ENCODE data around the gene GPA33.

DNA sequence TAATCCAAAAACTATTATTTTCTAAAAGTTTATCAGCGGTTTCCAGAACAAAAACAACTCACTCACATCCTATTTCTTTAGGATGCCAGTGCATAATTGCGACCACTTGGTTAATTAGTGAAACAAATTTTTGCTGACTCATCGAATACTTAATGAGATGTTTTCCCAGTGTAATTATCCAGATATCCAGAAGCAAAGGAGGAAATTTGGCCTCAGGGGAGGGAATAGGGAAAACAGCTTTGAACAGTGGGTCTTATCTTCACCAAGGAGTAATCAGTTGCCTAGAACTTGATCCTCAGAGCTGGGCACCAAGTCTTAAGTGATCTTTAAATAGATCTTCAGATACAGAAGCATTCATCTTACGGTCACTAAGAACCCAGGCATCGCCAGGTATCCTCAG, 28.0 kb upstream of the GPA33 start:
- TF ChIP-seq, protein P1, sequence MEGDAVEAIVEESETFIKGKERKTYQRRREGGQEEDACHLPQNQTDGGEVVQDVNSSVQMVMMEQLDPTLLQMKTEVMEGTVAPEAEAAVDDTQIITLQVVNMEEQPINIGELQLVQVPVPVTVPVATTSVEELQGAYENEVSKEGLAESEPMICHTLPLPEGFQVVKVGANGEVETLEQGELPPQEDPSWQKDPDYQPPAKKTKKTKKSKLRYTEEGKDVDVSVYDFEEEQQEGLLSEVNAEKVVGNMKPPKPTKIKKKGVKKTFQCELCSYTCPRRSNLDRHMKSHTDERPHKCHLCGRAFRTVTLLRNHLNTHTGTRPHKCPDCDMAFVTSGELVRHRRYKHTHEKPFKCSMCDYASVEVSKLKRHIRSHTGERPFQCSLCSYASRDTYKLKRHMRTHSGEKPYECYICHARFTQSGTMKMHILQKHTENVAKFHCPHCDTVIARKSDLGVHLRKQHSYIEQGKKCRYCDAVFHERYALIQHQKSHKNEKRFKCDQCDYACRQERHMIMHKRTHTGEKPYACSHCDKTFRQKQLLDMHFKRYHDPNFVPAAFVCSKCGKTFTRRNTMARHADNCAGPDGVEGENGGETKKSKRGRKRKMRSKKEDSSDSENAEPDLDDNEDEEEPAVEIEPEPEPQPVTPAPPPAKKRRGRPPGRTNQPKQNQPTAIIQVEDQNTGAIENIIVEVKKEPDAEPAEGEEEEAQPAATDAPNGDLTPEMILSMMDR (IDR thresholded peaks at IDR 0.05; ENCODE audit: insufficient read depth, low read length) = no peak
- no peak for TF ChIP-seq REST (IDR thresholded peaks at IDR 0.05; ENCODE audit: insufficient replicate concordance, low read depth)
- TF ChIP-seq GABPA (IDR thresholded peaks at IDR 0.05; ENCODE audit: low read depth) = no peak

All from HL-60 (cell line).